ENCODE data around the gene GRID2. TPM values are rescaled to one million over a fixed set of nuclear protein-coding genes. Genes with fewer than 3 reads are reported as not detected.
"Not testable (repeated sequence)": the region's sequence is repeated elsewhere in the genome, so short reads cannot be mapped to it uniquely, and the experiment has no call there.

GRID2 gene
- total and polyA plus RNA-seq, 5 experiments from 2014 or later: not detected

DNA sequence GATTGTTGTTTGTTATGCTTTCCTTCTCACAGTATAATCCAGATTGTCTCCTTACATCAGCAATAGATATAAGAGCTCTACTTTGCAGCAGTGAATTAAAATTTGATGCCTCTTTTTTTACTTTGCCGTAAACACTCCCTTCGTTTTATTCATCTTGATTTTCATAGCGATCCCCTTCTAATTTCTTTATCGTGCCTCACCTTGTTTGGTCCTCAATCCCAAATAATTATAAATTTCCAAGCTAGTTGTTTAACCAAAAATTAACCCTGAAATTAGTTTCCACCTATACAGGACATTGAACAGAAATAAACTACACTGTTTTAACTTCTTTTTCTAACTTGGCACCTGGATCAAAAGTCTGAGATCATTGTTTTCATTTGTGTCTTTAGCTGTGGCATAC, 35.1 kb upstream of the GRID2 start:
- Mint-ChIP-seq H3K36me3 (no peaks in the 10 kb centered on the region), H3K27ac (no peak overlapping the region), H3K4me3 (no peak overlapping the region), H3K4me1 (no peaks in the 10 kb centered on the region), H3K27me3 (no peaks in the 10 kb centered on the region), H3K9me3 (peaks cover 0 to 10% (median 0%) of the 10 kb centered on the region in 9 donors)
- POLR2A ChIA-PET: no interaction called here
- DNase-seq (no peak), ATAC-seq (no peak)

- POLR2A ChIA-PET: no interaction called here
- Mint-ChIP-seq H3K27me3 (no peaks in the 10 kb centered on the region), H3K4me3 (no peak overlapping the region), H3K9me3 (peaks cover 0 to 10% (median 2%) of the 10 kb centered on the region in 9 donors), H3K27ac (no peak overlapping the region), H3K36me3 (no peaks in the 10 kb centered on the region), H3K4me1 (no peaks in the 10 kb centered on the region)
- ATAC-seq: no peak
- DNase-seq: no peak
These were observed 32.9 kb upstream of the GRID2 start for GRCh38 chr4:92270908-92271307.

GRCh38 chr4:92271551-92271950, 32.2 kb upstream of the GRID2 start:
- H3K4me1 Mint-ChIP-seq: not testable (repeated sequence)

DNA sequence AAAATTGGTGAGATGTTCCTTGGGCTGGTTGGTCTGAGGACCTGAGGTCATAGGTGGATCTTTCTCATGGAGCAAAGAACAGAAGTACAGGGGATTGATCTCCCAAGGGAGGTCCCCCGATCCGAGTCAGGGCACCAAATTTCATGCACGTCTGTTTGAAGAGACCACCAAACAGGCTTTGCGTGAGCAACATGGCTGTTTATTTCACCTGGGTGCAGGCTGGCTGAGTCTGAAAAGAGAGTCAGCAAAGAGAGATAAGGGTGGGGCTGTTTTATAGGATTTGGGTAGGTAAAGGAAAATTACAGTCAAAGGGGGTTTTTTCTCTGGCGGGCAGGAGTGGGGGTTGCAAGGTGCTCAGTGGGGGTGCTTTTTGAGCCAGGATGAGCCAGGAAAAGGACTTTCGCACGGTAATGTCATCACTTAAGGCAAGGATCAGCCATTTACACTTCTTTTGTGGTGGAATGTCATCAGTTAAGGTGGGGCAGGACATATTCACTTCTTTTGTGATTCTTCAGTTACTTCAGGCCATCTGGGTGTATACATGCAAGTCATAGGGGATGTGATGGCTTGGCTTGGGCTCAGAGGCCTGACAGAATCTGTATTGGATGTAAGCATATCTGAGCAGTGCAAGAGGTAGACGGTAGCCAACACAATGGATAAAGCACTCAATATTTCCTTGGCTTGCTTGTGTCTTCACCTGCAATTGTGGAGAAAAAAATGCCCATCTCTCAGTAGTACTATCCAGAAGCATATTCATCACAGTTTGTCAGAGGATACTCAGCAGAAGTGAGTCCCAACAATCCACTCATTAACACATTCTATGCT, 26.5 kb upstream of the GRID2 start:
- not testable (repeated sequence) for H3K27me3 Mint-ChIP-seq, H3K4me1 Mint-ChIP-seq, H3K27ac Mint-ChIP-seq, H3K36me3 Mint-ChIP-seq, DNase-seq, H3K4me3 Mint-ChIP-seq, ATAC-seq
- H3K9me3 Mint-ChIP-seq: peaks cover 0 to 11% (median 0%) of the 10 kb centered on the region in 9 donors
- POLR2A ChIA-PET: interaction anchor here (0.7 kb wide), 1 partner anchor 1156 kb away, joined by 3 read pairs; no protein-coding TSS in a partner anchor

More at GRCh38 chr4:92271551-92271950, 32.2 kb upstream of the GRID2 start:
- DNase-seq, POLR2A ChIA-PET, ATAC-seq, H3K27me3 Mint-ChIP-seq, H3K27ac Mint-ChIP-seq, H3K9me3 Mint-ChIP-seq, H3K36me3 Mint-ChIP-seq, H3K4me3 Mint-ChIP-seq: not testable (repeated sequence)

GRCh38 chr4:92279296-92279695, 24.5 kb upstream of the GRID2 start:
- no peaks in the 10 kb centered on the region for H3K27me3 Mint-ChIP-seq
- POLR2A ChIA-PET: no interaction called here
- no peak for ATAC-seq
- H3K27ac Mint-ChIP-seq: no peak overlapping the region
- H3K9me3 Mint-ChIP-seq: peaks cover 0 to 11% (median 0%) of the 10 kb centered on the region in 9 donors
- DNase-seq: no peak
- H3K4me1 Mint-ChIP-seq: no peaks in the 10 kb centered on the region
- no peaks in the 10 kb centered on the region for H3K36me3 Mint-ChIP-seq
- H3K4me3 Mint-ChIP-seq: no peak overlapping the region

- Mint-ChIP-seq H3K27me3 (peaks cover 0 to 19% (median 13%) of the 10 kb centered on the region in 5 donors), H3K4me1 (peaks cover 0 to 2% (median 0%) of the 10 kb centered on the region in 4 donors), H3K36me3 (no peaks in the 10 kb centered on the region), H3K4me3 (no peak overlapping the region), H3K27ac (no peak overlapping the region), H3K9me3 (peaks cover 0 to 14% (median 5%) of the 10 kb centered on the region in 9 donors)
- POLR2A ChIA-PET: no interaction called here
- DNase-seq: no peak
- no peak for ATAC-seq
These were observed 4.6 kb upstream of the GRID2 start for GRCh38 chr4:92299152-92299551.

DNA sequence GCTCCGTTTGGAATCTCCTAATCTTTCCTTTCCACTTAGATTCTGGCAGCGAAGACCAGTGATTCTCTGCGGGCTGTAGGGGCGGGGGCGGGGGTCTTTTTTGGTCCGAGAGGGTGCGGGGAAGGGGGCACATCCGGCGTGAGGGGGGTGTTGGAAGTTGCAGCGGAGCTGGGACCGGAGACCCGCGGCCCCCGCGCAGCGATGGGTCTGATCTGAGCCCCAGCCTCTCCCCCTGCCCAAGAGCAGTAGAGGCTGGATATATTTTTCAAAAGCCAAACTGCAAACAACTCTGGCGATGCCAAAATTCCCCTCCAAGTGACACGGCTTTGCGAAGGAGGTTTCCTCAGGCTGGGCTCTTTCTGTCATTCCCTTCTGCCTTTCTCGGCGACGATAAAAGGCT, 355 bp downstream of the GRID2 start:
- POLR2A ChIA-PET: no interaction called here
- H3K27ac Mint-ChIP-seq: no peak overlapping the region
- H3K9me3 Mint-ChIP-seq: peaks cover 0 to 10% (median 1%) of the 10 kb centered on the region in 9 donors
- no peak for DNase-seq
- no peak overlapping the region for H3K4me3 Mint-ChIP-seq
- no peak for ATAC-seq
- H3K36me3 Mint-ChIP-seq: peaks cover 0 to 4% (median 0%) of the 10 kb centered on the region in 3 donors
- H3K27me3 Mint-ChIP-seq: peaks cover 9 to 58% (median 30%) of the 10 kb centered on the region in 5 donors
- H3K4me1 Mint-ChIP-seq: peaks cover 0 to 9% (median 5%) of the 10 kb centered on the region in 4 donors

DNA sequence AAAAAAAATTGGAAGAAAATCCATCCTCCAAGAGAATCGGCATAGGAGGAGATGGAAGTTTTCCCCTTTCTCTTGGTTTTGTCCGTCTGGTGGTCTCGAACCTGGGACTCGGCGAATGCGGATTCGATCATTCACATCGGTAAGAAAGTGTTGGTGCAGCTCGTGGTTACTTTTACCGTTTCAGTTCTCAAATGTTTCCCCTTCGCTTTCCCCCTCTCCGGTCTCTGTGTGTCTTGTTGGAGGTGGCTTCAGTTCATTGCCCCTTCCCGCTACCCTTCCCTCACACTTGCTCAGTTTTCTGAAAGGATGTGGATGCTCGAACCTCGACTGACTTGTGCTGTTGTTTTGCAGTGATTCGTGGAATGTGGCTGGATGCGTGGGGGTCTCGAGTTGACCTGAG, 840 bp downstream of the GRID2 start:
- no peak overlapping the region for H3K27ac Mint-ChIP-seq
- POLR2A ChIA-PET: no interaction called here
- DNase-seq: no peak
- peaks cover 0 to 9% (median 5%) of the 10 kb centered on the region in 4 donors for H3K4me1 Mint-ChIP-seq
- H3K36me3 Mint-ChIP-seq: peaks cover 0 to 4% (median 0%) of the 10 kb centered on the region in 3 donors
- H3K9me3 Mint-ChIP-seq: peaks cover 0 to 10% (median 0%) of the 10 kb centered on the region in 9 donors
- ATAC-seq: no peak
- H3K4me3 Mint-ChIP-seq: no peak overlapping the region
- peaks cover 9 to 58% (median 30%) of the 10 kb centered on the region in 5 donors for H3K27me3 Mint-ChIP-seq

GRCh38 chr4:92305148-92305877, 1.5 kb downstream of the GRID2 start:
- Mint-ChIP-seq H3K9me3 (peaks cover 0 to 10% (median 0%) of the 10 kb centered on the region in 9 donors), H3K36me3 (peaks cover 0 to 4% (median 0%) of the 10 kb centered on the region in 3 donors), H3K27me3 (peaks cover 9 to 58% (median 30%) of the 10 kb centered on the region in 5 donors), H3K4me3 (no peak overlapping the region), H3K27ac (no peak overlapping the region), H3K4me1 (peaks cover 0 to 9% (median 5%) of the 10 kb centered on the region in 4 donors)
- ATAC-seq (no peak), DNase-seq (no peak)
- POLR2A ChIA-PET: no interaction called here

DNA sequence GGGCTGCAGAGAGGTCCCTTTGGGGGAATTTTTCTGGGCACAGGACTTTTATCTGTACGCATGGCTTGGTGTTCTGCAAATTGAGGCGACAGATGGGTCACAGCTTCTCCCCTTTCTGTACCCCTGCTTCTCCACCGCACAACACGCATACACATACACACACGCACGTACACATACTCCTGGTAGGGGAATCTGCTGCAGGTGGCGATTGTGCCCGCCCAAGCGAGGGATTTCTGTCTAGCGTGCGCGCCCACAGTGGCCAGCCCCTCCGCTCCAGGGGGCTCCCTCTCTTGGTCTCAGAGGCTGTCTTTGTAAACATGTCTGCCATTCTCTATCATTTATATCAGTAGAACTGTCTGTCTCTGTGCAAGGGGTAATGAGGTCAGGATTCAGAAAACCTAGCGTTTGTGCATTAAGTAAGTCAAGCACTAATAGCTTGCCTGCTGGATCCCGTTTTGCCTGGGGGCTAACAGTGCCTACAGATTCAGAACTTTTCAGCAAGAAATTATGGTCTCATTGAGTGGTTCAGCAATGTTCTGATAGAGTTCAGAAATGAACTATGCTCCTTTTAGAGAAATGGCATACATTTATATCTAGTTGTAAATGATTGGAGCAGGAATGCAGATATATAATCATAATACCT, 2.2 kb downstream of the GRID2 start:
- peaks cover 0 to 4% (median 0%) of the 10 kb centered on the region in 3 donors for H3K36me3 Mint-ChIP-seq
- POLR2A ChIA-PET: no interaction called here
- H3K9me3 Mint-ChIP-seq: peaks cover 0 to 12% (median 0%) of the 10 kb centered on the region in 9 donors
- H3K4me3 Mint-ChIP-seq: peak overlapping the region in 1 of 10 donors; percentile 23
- H3K4me1 Mint-ChIP-seq: peaks cover 0 to 9% (median 5%) of the 10 kb centered on the region in 4 donors
- no peak for DNase-seq
- peaks cover 9 to 58% (median 30%) of the 10 kb centered on the region in 5 donors for H3K27me3 Mint-ChIP-seq
- no peak overlapping the region for H3K27ac Mint-ChIP-seq
- no peak for ATAC-seq

DNA sequence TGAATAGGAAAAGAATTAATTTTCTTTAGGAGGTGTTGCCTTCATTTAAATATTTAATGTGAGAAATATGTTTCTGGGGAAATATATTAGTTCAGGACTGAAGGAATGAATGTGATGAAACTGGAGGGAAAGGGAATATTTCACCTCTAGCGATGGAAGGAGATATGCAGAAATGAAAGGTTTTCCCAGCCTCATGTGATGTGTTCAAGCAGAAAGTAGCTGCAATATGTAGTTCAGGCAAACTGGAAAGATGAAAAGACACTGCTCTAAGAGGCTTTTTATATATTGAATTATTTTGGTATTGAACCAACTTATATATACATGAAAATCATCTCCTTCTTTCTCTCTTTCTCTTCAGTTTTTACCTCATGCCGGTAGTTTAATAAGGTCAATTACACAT, 3.4 kb downstream of the GRID2 start:
- Mint-ChIP-seq H3K4me3 (no peak overlapping the region), H3K36me3 (peaks cover 0 to 4% (median 0%) of the 10 kb centered on the region in 3 donors), H3K27ac (no peak overlapping the region), H3K9me3 (peaks cover 0 to 12% (median 3%) of the 10 kb centered on the region in 9 donors), H3K4me1 (peaks cover 0 to 9% (median 5%) of the 10 kb centered on the region in 4 donors), H3K27me3 (peaks cover 9 to 53% (median 30%) of the 10 kb centered on the region in 5 donors)
- DNase-seq (no peak), ATAC-seq (no peak)
- POLR2A ChIA-PET: no interaction called here

GRCh38 chr4:92307866-92308265, 4.1 kb downstream of the GRID2 start:
- no peak overlapping the region for H3K27ac Mint-ChIP-seq
- no peak for ATAC-seq
- H3K27me3 Mint-ChIP-seq: peaks cover 9 to 46% (median 24%) of the 10 kb centered on the region in 5 donors
- H3K4me1 Mint-ChIP-seq: peaks cover 0 to 9% (median 5%) of the 10 kb centered on the region in 4 donors
- no peak overlapping the region for H3K4me3 Mint-ChIP-seq
- peaks cover 0 to 11% (median 2%) of the 10 kb centered on the region in 9 donors for H3K9me3 Mint-ChIP-seq
- no peak for DNase-seq
- peaks cover 0 to 4% (median 0%) of the 10 kb centered on the region in 3 donors for H3K36me3 Mint-ChIP-seq
- POLR2A ChIA-PET: no interaction called here

Measured in naive thymus-derived CD8-positive, alpha-beta T cell (primary cell).